Measurements from ENCODE around the gene SLC24A3. TPM values are rescaled to one million over a fixed set of nuclear protein-coding genes. Genes with fewer than 3 reads are reported as not detected.

SLC24A3 gene
- polyA plus RNA-seq, 1 donor (not counting 4 experiments of a cell fraction or from before 2014, with no cell fraction given) = 0.17 TPM

DNA sequence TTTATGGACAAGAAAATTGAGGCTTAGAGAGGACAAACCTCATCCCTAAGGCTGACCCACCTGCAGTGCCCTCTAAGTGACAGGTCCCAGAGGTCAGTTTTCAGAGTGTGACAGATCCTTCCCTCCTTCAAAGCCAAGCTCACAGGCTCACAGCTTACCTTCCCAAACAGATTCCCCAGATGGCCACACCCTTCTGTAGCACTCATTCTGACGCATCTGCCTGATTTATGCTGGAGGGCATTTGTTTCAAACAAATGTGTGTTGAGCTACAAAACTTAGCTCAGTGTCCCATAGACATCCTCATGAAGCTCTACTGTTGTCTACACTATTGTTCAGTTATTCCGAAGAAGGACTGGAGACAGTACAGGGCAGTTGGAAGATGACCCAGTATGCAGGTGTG, 485.0 kb downstream of the SLC24A3 start:
- H3K27me3 ChIP-seq (ENCODE audit: control insufficient read depth, extremely low read depth, insufficient read depth, low read length) = no peaks in the 10 kb centered on the region
- no peak overlapping the region for H3K4me2 ChIP-seq (ENCODE audit: control insufficient read depth, extremely low read depth, insufficient read depth, low read depth, low read length)
- dilution Hi-C loops (cut with MboI; ENCODE audit: extremely low pct_ligation_motif_present, low sequenced_read_pairs) = no loop called here
- no peaks in the 10 kb centered on the region for H3K9me1 ChIP-seq (ENCODE audit: control insufficient read depth, extremely low read depth, insufficient read depth, low read length)
- FAIRE-seq = peak; percentile 82
- H3K4me1 ChIP-seq (ENCODE audit: control insufficient read depth, extremely low read depth, insufficient read depth, low read length) = peaks cover 24% of the 10 kb centered on the region
- TF ChIP-seq, protein P1, sequence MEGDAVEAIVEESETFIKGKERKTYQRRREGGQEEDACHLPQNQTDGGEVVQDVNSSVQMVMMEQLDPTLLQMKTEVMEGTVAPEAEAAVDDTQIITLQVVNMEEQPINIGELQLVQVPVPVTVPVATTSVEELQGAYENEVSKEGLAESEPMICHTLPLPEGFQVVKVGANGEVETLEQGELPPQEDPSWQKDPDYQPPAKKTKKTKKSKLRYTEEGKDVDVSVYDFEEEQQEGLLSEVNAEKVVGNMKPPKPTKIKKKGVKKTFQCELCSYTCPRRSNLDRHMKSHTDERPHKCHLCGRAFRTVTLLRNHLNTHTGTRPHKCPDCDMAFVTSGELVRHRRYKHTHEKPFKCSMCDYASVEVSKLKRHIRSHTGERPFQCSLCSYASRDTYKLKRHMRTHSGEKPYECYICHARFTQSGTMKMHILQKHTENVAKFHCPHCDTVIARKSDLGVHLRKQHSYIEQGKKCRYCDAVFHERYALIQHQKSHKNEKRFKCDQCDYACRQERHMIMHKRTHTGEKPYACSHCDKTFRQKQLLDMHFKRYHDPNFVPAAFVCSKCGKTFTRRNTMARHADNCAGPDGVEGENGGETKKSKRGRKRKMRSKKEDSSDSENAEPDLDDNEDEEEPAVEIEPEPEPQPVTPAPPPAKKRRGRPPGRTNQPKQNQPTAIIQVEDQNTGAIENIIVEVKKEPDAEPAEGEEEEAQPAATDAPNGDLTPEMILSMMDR (optimal IDR thresholded peaks at IDR 0.05 in 1 of 3, IDR thresholded peaks at IDR 0.05 in 1 of 3, conservative IDR thresholded peaks at IDR 0.05 in 1 of 3; ENCODE audit: extremely low read depth in 1 of 3, insufficient read depth in 2 of 3, low read length in 3 of 3) = no peak
- no peak for TF ChIP-seq EZH2 (IDR thresholded peaks at IDR 0.05; ENCODE audit: low read length)
- no peak overlapping the region for H3K9ac ChIP-seq (ENCODE audit: control insufficient read depth, extremely low read depth, insufficient read depth, low read length)
- no peak overlapping the region for H3K4me3 ChIP-seq (ENCODE audit: control insufficient read depth in 2 of 3, extremely low read depth in 1 of 3, insufficient read depth in 2 of 3, low read depth in 1 of 3, low read length in 3 of 3)
- peak; percentile 35 for DNase-seq (ENCODE audit: low read depth, low spot score)
- H2AFZ ChIP-seq (ENCODE audit: control insufficient read depth, low read length) = no peak overlapping the region
- no peaks in the 10 kb centered on the region for H4K20me1 ChIP-seq (ENCODE audit: control insufficient read depth, extremely low read depth, insufficient read depth, low read length)
- H3K27ac ChIP-seq (ENCODE audit: control insufficient read depth, insufficient read depth, low read length) = no peak overlapping the region
- peaks cover 2% of the 10 kb centered on the region for H3K9me3 ChIP-seq (ENCODE audit: control insufficient read depth, low read depth, low read length)
- no peaks in the 10 kb centered on the region for H3K79me2 ChIP-seq (ENCODE audit: control insufficient read depth, insufficient read depth, low read length)
- no peaks in the 10 kb centered on the region for H3K36me3 ChIP-seq (ENCODE audit: control insufficient read depth in 2 of 2, extremely low read depth in 1 of 2, insufficient read depth in 2 of 2, low read length in 2 of 2)

DNA sequence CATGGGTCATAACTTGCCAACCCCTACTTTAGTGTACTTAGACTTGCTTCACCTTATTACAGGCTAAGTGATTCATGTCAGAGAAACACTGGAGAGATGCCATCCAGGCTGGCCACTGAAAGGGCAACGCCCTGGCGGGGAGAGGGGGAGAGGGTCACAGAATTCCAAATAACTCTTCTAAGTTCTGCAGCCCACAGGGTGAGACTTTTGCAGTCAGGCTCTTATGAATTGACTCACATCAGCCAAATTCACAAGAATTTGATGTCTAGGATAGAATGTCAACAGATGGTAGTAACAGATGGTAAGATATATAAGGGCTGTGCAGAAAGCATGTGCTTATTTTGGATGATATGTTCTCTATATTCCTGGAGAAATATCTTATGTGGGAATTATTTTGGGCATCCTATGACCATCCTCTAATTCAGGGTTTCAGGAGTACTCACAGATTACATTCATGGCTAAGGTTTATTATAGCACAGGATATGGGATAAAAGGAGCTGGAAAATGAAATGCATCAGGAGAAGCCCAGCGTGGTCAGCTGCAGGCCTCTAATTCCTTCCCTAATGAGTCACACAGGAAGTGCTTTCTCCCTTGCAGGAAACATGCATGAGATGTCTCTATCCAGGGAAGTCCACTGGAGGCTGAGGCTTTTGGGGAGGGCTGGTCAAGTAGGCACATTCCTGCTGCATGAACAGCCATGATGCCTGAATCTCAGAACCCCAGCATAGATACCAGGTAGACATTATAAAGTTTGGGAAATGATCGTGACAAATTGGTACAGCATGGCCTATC, 486.9 kb downstream of the SLC24A3 start:
- no peak for TF ChIP-seq EZH2 (IDR thresholded peaks at IDR 0.05; ENCODE audit: low read length)
- TF ChIP-seq, protein P1 (optimal IDR thresholded peaks at IDR 0.05 in 1 of 3, IDR thresholded peaks at IDR 0.05 in 1 of 3, conservative IDR thresholded peaks at IDR 0.05 in 1 of 3; ENCODE audit: extremely low read depth in 1 of 3, insufficient read depth in 2 of 3, low read length in 3 of 3) = no peak
- FAIRE-seq = no peak

More for the DNA sequence above, 486.9 kb downstream of the SLC24A3 start:
- H3K4me2 ChIP-seq (ENCODE audit: control insufficient read depth, extremely low read depth, insufficient read depth, low read depth, low read length) = no peak overlapping the region
- no peak overlapping the region for H3K4me3 ChIP-seq (ENCODE audit: control insufficient read depth in 2 of 3, extremely low read depth in 1 of 3, insufficient read depth in 2 of 3, low read depth in 1 of 3, low read length in 3 of 3)
- dilution Hi-C loops (cut with MboI; ENCODE audit: extremely low pct_ligation_motif_present, low sequenced_read_pairs) = no loop called here
- no peak overlapping the region for H3K9ac ChIP-seq (ENCODE audit: control insufficient read depth, extremely low read depth, insufficient read depth, low read length)
- H3K36me3 ChIP-seq (ENCODE audit: control insufficient read depth in 2 of 2, extremely low read depth in 1 of 2, insufficient read depth in 2 of 2, low read length in 2 of 2) = no peaks in the 10 kb centered on the region
- peaks cover 2% of the 10 kb centered on the region for H3K9me3 ChIP-seq (ENCODE audit: control insufficient read depth, low read depth, low read length)
- H3K9me1 ChIP-seq (ENCODE audit: control insufficient read depth, extremely low read depth, insufficient read depth, low read length) = no peaks in the 10 kb centered on the region
- peak; percentile 23 for DNase-seq (ENCODE audit: low read depth, low spot score)
- no peaks in the 10 kb centered on the region for H3K79me2 ChIP-seq (ENCODE audit: control insufficient read depth, insufficient read depth, low read length)
- H3K27me3 ChIP-seq (ENCODE audit: control insufficient read depth, extremely low read depth, insufficient read depth, low read length) = no peaks in the 10 kb centered on the region
- no peak overlapping the region for H3K27ac ChIP-seq (ENCODE audit: control insufficient read depth, insufficient read depth, low read length)
- H4K20me1 ChIP-seq (ENCODE audit: control insufficient read depth, extremely low read depth, insufficient read depth, low read length) = no peaks in the 10 kb centered on the region
- H3K4me1 ChIP-seq (ENCODE audit: control insufficient read depth, extremely low read depth, insufficient read depth, low read length) = peaks cover 18% of the 10 kb centered on the region
- no peak overlapping the region for H2AFZ ChIP-seq (ENCODE audit: control insufficient read depth, low read length)
